Measurements from ENCODE around the gene CYB5R2.
"Not testable (repeated sequence)": the region's sequence is repeated elsewhere in the genome, so short reads cannot be mapped to it uniquely, and the experiment has no call there.

Gene CYB5R2

GRCh38 chr11:7671347-7672215 lies 1.7 kb downstream of the CYB5R2 start:
- Histone ChIP-seq H3K36me3 (no peaks in the 10 kb centered on the region), H3K27me3 (no peaks in the 10 kb centered on the region), H4K20me1 (no peaks in the 10 kb centered on the region), H3K9me3 (peaks cover 6% of the 10 kb centered on the region; the same call in 1 of the 2 replicates), H3K4me1 (no peaks in the 10 kb centered on the region), H3K9ac (no peak overlapping the region), H3K4me2 (no peak overlapping the region), H3K4me3 (no peak overlapping the region), H3K27ac (no peak overlapping the region)
- no peak for TF ChIP-seq Cebpa-rat (IDR thresholded peaks at IDR 0.05)

GRCh38 chr11:7670641-7671040 lies 2.7 kb downstream of the CYB5R2 start:
- TF ChIP-seq Cebpa-rat (IDR thresholded peaks at IDR 0.05) = no peak
- no peak overlapping the region for H3K4me3 ChIP-seq
- no peaks in the 10 kb centered on the region for H3K36me3 ChIP-seq
- no peaks in the 10 kb centered on the region for H4K20me1 ChIP-seq
- H3K9me3 ChIP-seq = peaks cover 6% of the 10 kb centered on the region; the same call in 1 of the 2 replicates
- no peaks in the 10 kb centered on the region for H3K4me1 ChIP-seq
- H3K9ac ChIP-seq = no peak overlapping the region
- H3K27ac ChIP-seq = no peak overlapping the region
- H3K4me2 ChIP-seq = no peak overlapping the region
- no peaks in the 10 kb centered on the region for H3K27me3 ChIP-seq

- no peak overlapping the region for H3K4me3 ChIP-seq
- no peaks in the 10 kb centered on the region for H3K27me3 ChIP-seq
- no peak overlapping the region for H3K9ac ChIP-seq
- no peak overlapping the region for H3K27ac ChIP-seq
- no peak overlapping the region for H3K4me2 ChIP-seq
- H4K20me1 ChIP-seq = no peaks in the 10 kb centered on the region
- peaks cover 5% of the 10 kb centered on the region; the same call in 1 of the 2 replicates for H3K9me3 ChIP-seq
- H3K4me1 ChIP-seq = no peaks in the 10 kb centered on the region
- no peaks in the 10 kb centered on the region for H3K36me3 ChIP-seq
- no peak for TF ChIP-seq Cebpa-rat (IDR thresholded peaks at IDR 0.05)
These were observed 4.4 kb downstream of the CYB5R2 start for GRCh38 chr11:7668911-7669310.

- Histone ChIP-seq H3K36me3 (no peaks in the 10 kb centered on the region), H3K27ac (no peak overlapping the region)
These were observed 4.8 kb downstream of the CYB5R2 start for GRCh38 chr11:7668464-7668863.

GRCh38 chr11:7667460-7667859 lies 5.8 kb downstream of the CYB5R2 start:
- H3K27me3 ChIP-seq = no peaks in the 10 kb centered on the region
- no peaks in the 10 kb centered on the region for H3K4me1 ChIP-seq
- H3K9me3 ChIP-seq = no peaks in the 10 kb centered on the region
- H3K4me3 ChIP-seq = no peak overlapping the region
- H3K9ac ChIP-seq = no peak overlapping the region
- H4K20me1 ChIP-seq = no peaks in the 10 kb centered on the region
- no peak overlapping the region for H3K27ac ChIP-seq
- H3K4me2 ChIP-seq = no peak overlapping the region
- H3K36me3 ChIP-seq = no peaks in the 10 kb centered on the region
- TF ChIP-seq Cebpa-rat (IDR thresholded peaks at IDR 0.05) = no peak

More at GRCh38 chr11:7668464-7668863, 4.8 kb downstream of the CYB5R2 start:
- TF ChIP-seq Cebpa-rat (IDR thresholded peaks at IDR 0.05) = no peak
- Histone ChIP-seq H3K4me2 (no peak overlapping the region), H4K20me1 (no peaks in the 10 kb centered on the region), H3K4me1 (no peaks in the 10 kb centered on the region), H3K27me3 (no peaks in the 10 kb centered on the region), H3K9ac (no peak overlapping the region), H3K4me3 (no peak overlapping the region), H3K9me3 (0 out of 2 replicates have a peak, but pooled peaks cover under 1% of the 10 kb centered on the region)

GRCh38 chr11:7666292-7666866 lies 6.9 kb downstream of the CYB5R2 start:
- H3K4me2 ChIP-seq = no peak overlapping the region
- H3K4me1 ChIP-seq = no peaks in the 10 kb centered on the region
- H3K27me3 ChIP-seq = no peaks in the 10 kb centered on the region
- no peak overlapping the region for H3K27ac ChIP-seq
- H4K20me1 ChIP-seq = no peaks in the 10 kb centered on the region
- H3K4me3 ChIP-seq = no peak overlapping the region
- H3K9me3 ChIP-seq = no peaks in the 10 kb centered on the region
- H3K9ac ChIP-seq = no peak overlapping the region
- no peak for TF ChIP-seq Cebpa-rat (IDR thresholded peaks at IDR 0.05)
- H3K36me3 ChIP-seq = no peaks in the 10 kb centered on the region

GRCh38 chr11:7665473-7666291 lies 7.6 kb downstream of the CYB5R2 start:
- Histone ChIP-seq H3K27me3 (no peaks in the 10 kb centered on the region), H3K27ac (no peak overlapping the region), H3K9ac (no peak overlapping the region), H3K36me3 (no peaks in the 10 kb centered on the region), H3K9me3 (no peaks in the 10 kb centered on the region), H3K4me3 (no peak overlapping the region), H3K4me2 (no peak overlapping the region), H3K4me1 (no peaks in the 10 kb centered on the region), H4K20me1 (no peaks in the 10 kb centered on the region)
- TF ChIP-seq Cebpa-rat (IDR thresholded peaks at IDR 0.05) = no peak

GRCh38 chr11:7664867-7665266 lies 8.4 kb downstream of the CYB5R2 start:
- Histone ChIP-seq H3K9ac (no peak overlapping the region), H3K4me1 (no peaks in the 10 kb centered on the region), H3K9me3 (no peaks in the 10 kb centered on the region), H4K20me1 (no peaks in the 10 kb centered on the region), H3K36me3 (no peaks in the 10 kb centered on the region), H3K27ac (no peak overlapping the region), H3K4me3 (no peak overlapping the region), H3K27me3 (no peaks in the 10 kb centered on the region), H3K4me2 (no peak overlapping the region)
- TF ChIP-seq Cebpa-rat (IDR thresholded peaks at IDR 0.05) = no peak

GRCh38 chr11:7663531-7663930 lies 9.8 kb downstream of the CYB5R2 start:
- H3K27ac ChIP-seq, H3K36me3 ChIP-seq, H3K4me3 ChIP-seq, H3K4me2 ChIP-seq, H4K20me1 ChIP-seq, H3K4me1 ChIP-seq, H3K27me3 ChIP-seq, H3K9me3 ChIP-seq, H3K9ac ChIP-seq: not testable (repeated sequence)
